PC-9 (cell line): ENCODE results near the gene TRANK1. TPM values are rescaled to one million over a fixed set of nuclear protein-coding genes. Genes with fewer than 3 reads are reported as not detected.

Experiments used
- BruUV-seq: library from RNA; stranded (reverse); fragments of 400-500 nt; replicated peaks from 2 replicates; lab custom pipeline; 2021; lab: Mats Ljungman, UMichigan
- CTCF ChIA-PET: fragments of 300-600 bp; sonication (Branson Sonifier 250); formaldehyde crosslinking; loops from one replicate; lab custom pipeline; 2022; ENCODE audit warnings: antibody characterized with exemption; lab: Charles Lee
- POLR2A ChIA-PET: fragments of 300-600 bp; sonication (Branson Sonifier 250); formaldehyde crosslinking; loops from one replicate; lab custom pipeline; 2022; ENCODE audit warnings: antibody characterized with exemption; ENCODE audit not compliant: unreplicated experiment; lab: Charles Lee
- DNase-seq, 2 experiments: peaks; one replicate each; pipeline versions ENCODE4 v3.0.0 to v3.0.0-alpha.2; 2015 to 2022; ENCODE audit warnings: mixed read lengths in 1 of 2
- H2AFZ ChIP-seq: fragments of 200-600 bp; sonication (generic); 2 replicates; pipeline ENCODE4 v1.8.1; 2017; ENCODE audit warnings: antibody characterized with exemption
- H3F3A ChIP-seq: fragments of 200-600 bp; sonication (generic); 2 replicates; pipeline ENCODE4 v1.8.1; 2017; ENCODE audit warnings: antibody characterized with exemption, mild to moderate bottlenecking, low read depth; ENCODE audit not compliant: insufficient read depth
- H3K27ac ChIP-seq: fragments of 200-600 bp; sonication (generic); 2 replicates; pipeline ENCODE4 v1.6.1; 2016; ENCODE audit warnings: mixed run types
- H3K27me3 ChIP-seq: fragments of 200-600 bp; sonication (generic); 2 replicates; pipeline ENCODE4 v1.6.1; 2016; ENCODE audit warnings: low read depth, mixed run types; ENCODE audit not compliant: insufficient read depth
- H3K36me3 ChIP-seq: fragments of 200-600 bp; sonication (generic); 2 replicates; pipeline ENCODE4 v1.6.1; 2016; ENCODE audit warnings: low read depth, mixed run types
- H3K4me1 ChIP-seq: fragments of 200-600 bp; sonication (generic); replicated peaks from 2 replicates; pipeline ENCODE4 v1.6.1; 2016; ENCODE audit warnings: mixed run types; ENCODE audit not compliant: insufficient read depth
- H3K4me2 ChIP-seq: fragments of 200-600 bp; sonication (generic); 2 replicates; pipeline ENCODE4 v1.6.1; 2017; ENCODE audit warnings: mixed run types
- H3K4me3 ChIP-seq: fragments of 200-600 bp; sonication (generic); 2 replicates; pipeline ENCODE4 v1.6.1; 2016; ENCODE audit warnings: mixed run types
- H3K79me2 ChIP-seq: fragments of 200-600 bp; sonication (generic); 2 replicates; pipeline ENCODE4 v1.6.1; 2017; ENCODE audit warnings: low read depth, mixed run types
- H3K9me2 ChIP-seq: fragments of 200-600 bp; sonication (generic); 2 replicates; pipeline ENCODE4 v1.8.1; 2017; ENCODE audit warnings: mild to moderate bottlenecking; ENCODE audit not compliant: insufficient read depth
- H3K9me3 ChIP-seq: fragments of 200-600 bp; sonication (generic); 2 replicates; pipeline ENCODE4 v1.8.1; 2016; ENCODE audit warnings: low read depth; ENCODE audit not compliant: insufficient read depth
- H4K20me1 ChIP-seq: fragments of 200-600 bp; sonication (generic); 2 replicates; pipeline ENCODE4 v1.8.1; 2017; ENCODE audit not compliant: insufficient read depth
- CTCF ChIP-seq: fragments of 200-600 bp; sonication (generic); conservative IDR thresholded peaks from 2 replicates; pipeline ENCODE4 v1.6.1; 2017; ENCODE audit warnings: mixed run types, antibody characterized with exemption, mild to moderate bottlenecking, moderate library complexity
- EZH2 ChIP-seq: fragments of 200-600 bp; sonication (generic); IDR thresholded peaks from 2 replicates; pipeline ENCODE4 v1.8.0; 2017; ENCODE audit warnings: antibody characterized with exemption, low read depth
- intact Hi-C: fragments of 100-400 bp; cut with micrococcal nuclease; formaldehyde crosslinking; loops from one replicate; pipeline ENCODE4 v1.10.0; 2022; ENCODE audit not compliant: unreplicated experiment
- total RNA-seq: library from RNA; stranded (reverse); gene quantifications from 2 replicates; pipeline ENCODE4 v1.2.3, GENCODE V29; 2021

Gene TRANK1
- total RNA-seq, 1 experiment from 2014 or later = 12.1 TPM

GRCh38 chr3:36777424-36778218 is 167.2 kb downstream of the TRANK1 start:
- TF ChIP-seq EZH2 = no peak
- TF ChIP-seq CTCF = no peak

More at GRCh38 chr3:36777424-36778218, 167.2 kb downstream of the TRANK1 start:
- Histone ChIP-seq H3K4me1 (no peaks in the 10 kb centered on the region), H3K9me3 (no peaks in the 10 kb centered on the region), H2AFZ (no peak overlapping the region), H4K20me1 (no peaks in the 10 kb centered on the region), H3K36me3 (no peaks in the 10 kb centered on the region), H3K4me3 (no peak overlapping the region), H3K27me3 (no peaks in the 10 kb centered on the region), H3K79me2 (no peaks in the 10 kb centered on the region), H3K9me2 (no peaks in the 10 kb centered on the region), H3K4me2 (no peak overlapping the region), H3K27ac (no peak overlapping the region), H3F3A (no peaks in the 10 kb centered on the region)
- CTCF ChIA-PET = no interaction called here
- intact Hi-C loops = no loop called here
- POLR2A ChIA-PET = interaction anchor here (0.6 kb wide), 1 partner anchor 15 kb away, joined by 3 read pairs; no protein-coding TSS in a partner anchor
- BruUV-seq = no TSS peak
- no peak for DNase-seq

Other genes starting within 250 kb of the TRANK1 start
- not detected in 2 replicates for gene DCLK3, start 180.5 kb downstream of the TRANK1 start, total RNA-seq
- 9.2 and 10.5 TPM in 2 replicates for gene EPM2AIP1, start 48.1 kb upstream of the TRANK1 start, total RNA-seq
- gene MLH1, start 48.5 kb upstream of the TRANK1 start, total RNA-seq = 30.9 and 35.2 TPM in 2 replicates
- 34.5 and 40.2 TPM in 2 replicates for gene LRRFIP2, start 229.5 kb upstream of the TRANK1 start, total RNA-seq